ENCODE results near the gene PIP5K1B.
"Not testable (repeated sequence)": the region's sequence is repeated elsewhere in the genome, so short reads cannot be mapped to it uniquely, and the experiment has no call there.

The PIP5K1B gene

DNA sequence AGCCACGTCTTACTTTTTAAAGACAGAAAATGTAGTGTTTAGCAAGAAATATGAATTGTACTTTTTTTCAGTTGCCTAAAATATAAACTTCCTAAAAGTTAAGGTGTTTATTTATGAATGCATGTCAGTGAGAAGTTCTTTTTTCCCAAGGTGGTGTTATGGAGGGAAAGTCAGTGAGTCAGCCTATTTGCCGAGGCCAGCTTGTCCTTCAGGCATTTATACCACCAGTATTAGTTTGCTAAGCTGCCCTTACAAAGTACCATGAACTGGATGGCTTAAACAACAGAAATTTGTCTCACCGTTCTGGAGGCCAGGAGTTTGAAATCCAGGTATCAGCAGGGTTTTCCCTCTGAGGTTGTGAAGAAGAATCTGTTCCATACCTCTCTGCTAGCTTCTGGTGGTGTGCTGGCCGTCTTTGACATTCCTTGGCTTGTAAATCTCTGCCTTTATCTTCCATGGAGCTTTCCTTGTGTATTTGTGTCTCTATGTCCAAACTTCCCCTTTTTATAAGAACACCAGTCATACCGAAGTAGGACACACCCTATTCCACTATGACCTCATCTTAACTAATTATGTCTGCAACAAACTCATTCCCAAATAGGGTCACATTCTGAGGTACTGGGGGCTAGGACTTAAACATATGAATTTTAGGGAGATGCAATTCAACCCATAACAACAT, 270.5 kb downstream of the PIP5K1B start:
- H3K4me3 ChIP-seq (ENCODE audit: low read depth, low read length) = no peak overlapping the region

DNA sequence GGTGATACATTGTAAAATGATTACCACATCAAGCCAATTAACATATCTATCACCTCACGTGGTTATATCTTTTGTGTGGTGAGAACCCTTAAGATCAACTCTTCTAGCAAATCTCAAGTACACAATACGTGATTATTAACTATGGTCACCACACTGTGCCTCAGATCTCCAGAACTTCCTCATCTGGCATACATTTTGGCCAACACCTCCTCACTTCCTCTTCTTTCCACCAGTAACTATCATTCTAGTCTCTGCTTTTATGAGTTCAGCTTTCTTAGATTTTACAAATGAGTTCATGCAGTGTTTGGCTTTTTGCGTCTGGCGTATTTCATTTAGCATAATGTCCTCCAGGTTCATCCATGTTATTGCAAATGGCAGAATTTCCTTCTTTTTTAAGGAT, 273.0 kb downstream of the PIP5K1B start:
- no peak overlapping the region for H3K4me3 ChIP-seq (ENCODE audit: low read depth, low read length)

DNA sequence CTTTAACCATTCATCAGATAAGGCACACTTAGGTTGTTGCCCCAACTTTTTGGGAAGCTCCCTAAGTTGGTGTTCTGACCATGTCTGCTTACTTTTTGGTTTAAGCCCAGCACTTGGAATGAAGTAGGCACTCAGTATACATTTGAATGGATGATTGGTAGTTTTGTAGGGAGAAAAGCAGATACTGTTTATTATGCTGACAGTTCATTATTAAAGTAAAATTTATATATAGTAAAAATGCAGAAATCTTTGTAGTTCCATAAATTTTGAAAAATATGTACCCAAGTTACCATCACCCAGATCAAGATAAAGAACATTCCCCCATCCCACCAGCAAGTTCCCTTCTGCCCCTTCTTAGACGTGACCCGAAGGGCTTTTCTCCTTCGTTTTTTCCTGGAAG, 273.5 kb downstream of the PIP5K1B start:
- no peak overlapping the region for H3K4me3 ChIP-seq (ENCODE audit: low read depth, low read length)

DNA sequence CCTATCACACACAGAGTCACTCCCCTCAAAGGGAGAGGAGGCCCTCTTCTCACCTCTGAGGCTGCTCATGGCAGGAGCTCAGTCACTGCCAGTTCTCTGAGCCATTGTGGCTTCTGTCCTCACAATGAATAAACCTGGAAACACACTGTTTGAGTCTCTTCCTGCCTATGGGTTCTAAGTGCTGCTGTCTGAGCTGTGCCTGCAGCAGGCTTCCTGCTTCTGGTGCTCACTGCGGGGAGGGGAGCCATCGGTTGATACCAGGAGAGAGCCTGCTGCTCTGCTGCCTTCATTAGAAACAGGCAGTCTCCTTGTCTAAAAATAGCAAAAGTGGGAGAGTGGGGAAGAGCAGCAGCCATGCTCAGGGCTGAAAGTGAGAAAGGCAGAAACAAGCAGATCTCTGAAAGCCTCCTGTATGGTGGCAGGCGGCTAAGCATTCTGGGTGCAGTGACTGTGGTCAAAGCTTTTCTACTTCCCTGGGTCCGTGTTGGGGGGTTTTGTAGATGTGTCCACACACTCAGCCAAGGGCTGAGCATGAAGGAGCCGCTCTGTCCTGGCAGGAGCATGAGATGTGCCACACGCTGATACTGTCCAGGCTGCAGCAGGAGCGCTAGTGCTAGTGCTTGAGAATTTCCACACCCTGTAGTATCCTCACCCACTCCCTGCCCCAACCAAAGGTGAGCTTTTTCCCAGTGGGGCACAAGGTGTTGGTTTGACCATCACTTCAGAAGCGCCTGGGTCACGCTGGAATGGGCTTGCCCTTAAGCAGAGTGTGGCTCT, 274.7 kb downstream of the PIP5K1B start:
- no peak overlapping the region for H3K4me3 ChIP-seq (ENCODE audit: low read depth, low read length)

DNA sequence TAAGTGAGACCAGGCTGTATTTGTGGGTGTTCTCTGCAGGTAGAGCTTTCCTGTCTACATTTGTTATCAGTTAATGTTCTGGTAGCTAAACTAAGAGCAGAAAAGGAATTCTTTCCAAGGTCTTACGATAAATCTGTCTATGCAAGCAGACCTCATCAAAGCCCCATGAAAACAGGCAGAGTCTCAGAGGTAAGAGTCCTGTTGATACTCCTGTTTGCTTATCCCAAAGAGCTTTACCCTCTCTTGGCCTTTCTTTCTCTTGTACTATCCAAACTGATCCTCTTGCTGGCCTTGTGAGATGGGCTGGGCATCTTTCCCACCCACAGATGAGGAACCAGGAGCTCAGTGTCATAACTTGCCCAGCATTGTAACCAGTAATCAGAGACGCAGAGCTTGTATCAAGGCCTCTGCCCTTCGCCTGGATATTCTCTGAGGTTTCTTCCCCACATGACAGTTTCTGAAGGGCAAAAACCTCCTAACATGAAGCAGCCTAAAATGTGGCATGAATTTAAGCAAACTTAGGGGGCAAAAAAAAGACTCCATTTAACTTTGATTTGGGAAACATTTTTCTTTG, 275.4 kb downstream of the PIP5K1B start:
- no peak overlapping the region for H3K4me3 ChIP-seq (ENCODE audit: low read depth, low read length)

DNA sequence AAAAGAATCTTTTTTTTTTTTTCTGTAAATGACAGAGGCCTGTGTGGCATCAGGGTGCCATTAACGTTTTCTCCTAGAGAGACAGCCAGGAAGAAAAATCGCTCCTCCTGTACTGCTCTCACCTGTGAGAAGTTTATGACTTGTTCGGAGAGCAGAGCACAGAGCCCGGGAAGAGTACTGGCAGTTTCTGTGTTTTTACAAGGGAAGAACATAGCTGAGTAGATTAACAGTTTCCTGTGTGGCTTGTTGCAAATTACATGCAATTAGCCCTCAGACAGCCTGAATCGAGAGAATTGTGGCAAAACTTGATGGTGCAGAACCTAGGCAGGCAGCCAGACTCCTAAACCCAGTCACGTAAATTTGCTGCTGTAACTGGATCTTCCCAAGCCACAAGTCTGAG, 276.7 kb downstream of the PIP5K1B start:
- no peak overlapping the region for H3K4me3 ChIP-seq (ENCODE audit: low read depth, low read length)

DNA sequence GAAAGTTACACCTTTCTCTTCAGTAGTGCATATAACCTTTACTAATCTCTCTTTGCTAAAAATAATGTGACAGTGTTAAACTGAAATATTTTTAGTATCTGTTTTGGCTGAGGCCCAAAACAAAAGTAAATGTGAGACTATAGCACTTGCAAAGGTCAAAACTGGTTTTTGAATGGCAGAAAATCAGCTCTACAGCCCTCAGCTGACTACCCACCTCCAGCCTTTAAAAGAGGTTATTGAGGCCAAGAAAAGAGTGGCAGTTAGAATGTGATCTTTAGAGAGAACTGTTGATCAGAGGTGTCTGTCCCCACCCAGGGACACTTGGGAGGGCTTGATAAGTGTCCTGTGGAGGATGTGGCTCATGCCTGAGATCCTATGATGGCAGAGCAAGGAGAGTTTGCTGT, 278.0 kb downstream of the PIP5K1B start:
- no peak overlapping the region for H3K4me3 ChIP-seq (ENCODE audit: low read depth, low read length)

DNA sequence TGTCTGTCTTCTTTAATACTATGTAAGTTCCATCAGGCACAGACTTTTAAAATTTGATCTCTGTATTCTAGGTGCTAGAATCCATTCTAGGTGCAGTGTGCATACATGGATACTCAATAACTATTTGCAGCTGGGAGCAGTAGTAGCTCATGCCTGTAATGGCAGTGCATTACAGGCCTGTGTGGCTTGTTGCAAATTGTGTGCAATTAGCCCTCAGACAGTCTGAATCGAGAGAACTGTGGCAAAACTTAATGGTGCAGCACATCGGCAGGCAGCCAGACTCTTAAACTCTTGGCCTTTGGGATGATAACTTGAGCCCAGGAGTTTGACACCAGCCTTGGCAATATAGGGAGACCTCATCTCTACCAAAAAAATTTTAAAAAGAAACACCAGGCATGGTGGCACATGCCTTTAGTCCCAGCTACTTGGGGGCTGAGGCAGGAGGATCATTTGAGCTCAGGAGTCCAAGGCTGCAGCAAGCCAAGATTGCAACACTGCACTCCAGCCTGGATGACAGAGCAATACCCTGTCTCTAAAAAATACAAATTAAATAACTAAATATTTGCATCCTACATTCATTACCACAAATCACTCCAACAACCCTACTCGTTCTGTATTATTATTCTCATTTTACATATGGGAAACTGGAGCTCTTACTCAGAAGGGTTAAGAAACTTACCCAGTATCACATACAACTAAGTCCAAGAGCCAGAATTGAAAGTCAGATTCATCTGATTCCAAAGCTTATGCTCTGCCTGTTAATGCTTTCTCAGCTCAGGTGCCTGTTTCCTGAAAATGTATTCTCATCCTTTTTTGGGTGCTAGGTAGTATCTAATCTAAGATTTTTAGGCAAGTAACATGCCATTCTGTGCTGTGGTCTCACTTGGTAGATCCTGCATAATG, 278.7 kb downstream of the PIP5K1B start:
- no peak overlapping the region for H3K4me3 ChIP-seq (ENCODE audit: low read depth, low read length)

DNA sequence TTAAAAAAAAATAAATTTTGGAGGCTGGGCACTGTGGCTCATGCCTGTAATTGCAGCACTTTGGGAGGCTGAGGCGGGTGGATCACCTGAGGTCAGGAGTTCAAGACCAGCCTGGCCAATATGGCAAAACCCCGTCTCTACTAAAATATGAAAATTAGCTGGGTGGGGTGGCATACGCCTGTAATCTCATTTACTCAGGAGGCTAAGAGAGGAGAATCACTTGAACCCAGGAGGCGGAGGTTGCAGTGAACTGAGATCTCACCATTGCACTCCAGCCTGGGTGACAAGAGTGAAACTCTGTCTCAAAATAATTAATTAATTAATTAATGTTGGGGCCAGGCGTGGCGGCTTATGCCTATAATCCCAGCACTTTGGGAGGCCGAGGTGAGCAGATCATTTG, 281.9 kb downstream of the PIP5K1B start:
- not testable (repeated sequence) for H3K4me3 ChIP-seq (ENCODE audit: low read depth, low read length)

DNA sequence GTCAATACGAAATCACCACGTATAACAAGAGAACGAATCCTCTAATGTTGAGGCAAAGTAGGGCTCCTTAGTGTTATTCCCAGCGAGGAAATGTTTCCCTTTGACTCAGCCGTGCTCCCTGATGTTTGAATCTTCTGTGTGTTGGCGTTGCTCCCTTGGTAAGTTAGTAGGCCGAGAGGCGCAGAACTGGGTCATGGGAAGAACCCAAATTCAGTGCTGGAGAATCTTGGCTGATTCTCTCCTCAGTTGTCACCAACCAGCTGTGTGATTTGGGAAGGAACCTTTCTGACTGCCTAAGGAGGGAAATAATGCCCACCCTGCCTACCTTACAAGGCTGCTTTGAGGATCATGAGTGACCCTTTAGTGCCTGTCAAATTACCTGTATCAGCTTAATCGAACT, 286.4 kb downstream of the PIP5K1B start:
- no peak overlapping the region for H3K4me3 ChIP-seq (ENCODE audit: low read depth, low read length)

DNA sequence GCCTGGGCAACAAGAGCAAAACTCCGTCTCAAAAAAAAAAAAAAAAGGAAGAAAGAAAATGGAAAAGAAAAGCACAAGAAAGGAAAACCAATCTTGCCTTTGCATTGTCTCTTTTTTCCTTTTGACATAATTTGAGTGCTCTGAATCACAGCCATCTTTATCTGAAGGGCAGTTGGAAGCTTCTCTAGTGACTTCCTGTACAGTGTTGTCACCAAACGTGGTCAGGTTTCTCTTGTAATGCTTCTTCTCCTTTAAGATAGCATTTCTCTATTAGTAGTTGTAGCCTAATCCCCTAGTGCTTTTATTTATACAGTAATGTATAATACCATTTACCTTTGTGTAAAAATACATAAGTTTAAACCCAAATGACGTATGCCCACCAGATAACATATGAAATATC, 290.7 kb downstream of the PIP5K1B start:
- H3K4me3 ChIP-seq (ENCODE audit: low read depth, low read length) = no peak overlapping the region

DNA sequence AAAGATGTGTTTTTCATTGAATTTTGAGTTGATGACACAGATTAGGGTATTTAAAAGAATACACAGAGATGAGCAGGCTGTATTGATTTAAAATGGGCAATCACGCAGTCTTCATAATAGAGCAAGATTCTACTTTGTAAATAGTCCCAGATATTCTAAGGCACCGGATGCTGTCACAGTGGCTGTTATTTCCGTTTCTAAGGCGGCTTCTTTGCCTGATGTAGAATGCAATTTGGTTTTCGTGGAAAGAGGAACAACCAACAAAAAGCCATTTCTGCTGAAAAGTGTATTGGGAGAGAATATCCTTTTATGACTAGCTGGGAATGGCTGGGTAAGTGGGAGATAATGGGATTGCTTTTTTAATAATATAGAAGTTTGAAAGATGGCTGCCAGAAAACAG, 291.4 kb downstream of the PIP5K1B start:
- no peak overlapping the region for H3K4me3 ChIP-seq (ENCODE audit: low read depth, low read length)

DNA sequence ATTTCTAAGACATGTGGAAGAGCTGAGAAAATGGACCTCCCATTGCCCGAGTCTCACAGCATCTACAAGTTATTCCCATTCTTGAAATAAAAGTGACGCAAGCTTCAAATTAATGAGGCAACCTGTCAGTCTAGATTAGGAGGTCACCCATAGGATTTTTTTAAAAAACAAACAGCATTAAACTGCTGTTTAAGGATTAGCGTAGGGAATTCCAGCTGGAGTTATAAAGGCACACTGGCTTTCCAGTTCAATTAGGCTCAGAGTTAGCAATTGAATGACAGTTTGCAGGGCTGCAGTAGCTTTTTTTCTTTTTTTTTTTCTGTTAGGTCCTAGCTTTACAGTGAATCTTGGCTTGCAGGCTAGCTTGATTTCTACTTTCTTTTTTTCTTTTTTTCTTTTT, 292.6 kb downstream of the PIP5K1B start:
- H3K4me3 ChIP-seq (ENCODE audit: low read depth, low read length) = no peak overlapping the region

DNA sequence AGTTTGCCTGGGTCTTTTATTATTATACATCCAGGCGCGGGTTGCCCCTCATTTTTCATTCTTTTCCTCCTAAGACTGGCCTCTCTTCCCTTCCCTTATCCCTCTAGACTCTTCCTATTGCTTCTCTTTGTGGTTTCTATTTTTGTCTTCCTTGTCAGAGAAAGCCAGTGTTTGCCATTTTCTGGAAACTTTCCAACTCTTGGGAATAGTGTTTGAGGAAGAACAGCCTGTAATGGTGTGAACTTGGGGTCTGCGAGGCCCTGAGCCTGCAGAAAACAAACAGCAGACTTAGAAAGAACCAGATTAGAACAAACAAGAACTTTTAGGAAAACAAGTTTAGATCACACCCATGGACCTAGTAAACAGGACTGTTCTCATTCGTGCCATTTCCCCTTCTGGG, 293.3 kb downstream of the PIP5K1B start:
- H3K4me3 ChIP-seq (ENCODE audit: low read depth, low read length) = no peak overlapping the region

DNA sequence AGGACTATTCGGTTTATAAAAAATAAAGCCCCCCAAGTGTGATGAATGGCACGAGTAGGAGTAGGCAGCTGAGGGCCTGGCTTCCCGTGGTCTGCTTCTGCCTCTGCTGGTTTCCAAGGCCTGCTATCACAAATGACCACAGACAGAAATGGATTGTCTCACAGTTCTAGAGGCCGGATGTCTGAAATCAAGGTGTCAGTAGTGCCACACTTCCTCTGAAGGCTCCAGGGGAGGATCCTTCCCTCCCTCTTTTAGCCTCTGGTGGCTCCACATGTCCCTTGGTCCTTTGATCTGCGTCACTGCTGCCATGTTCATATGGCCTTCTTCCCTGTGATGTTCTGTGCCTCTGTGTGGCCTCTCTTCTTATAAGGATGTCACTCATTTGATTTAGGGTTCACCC, 293.8 kb downstream of the PIP5K1B start:
- H3K4me3 ChIP-seq (ENCODE audit: low read depth, low read length) = no peak overlapping the region

DNA sequence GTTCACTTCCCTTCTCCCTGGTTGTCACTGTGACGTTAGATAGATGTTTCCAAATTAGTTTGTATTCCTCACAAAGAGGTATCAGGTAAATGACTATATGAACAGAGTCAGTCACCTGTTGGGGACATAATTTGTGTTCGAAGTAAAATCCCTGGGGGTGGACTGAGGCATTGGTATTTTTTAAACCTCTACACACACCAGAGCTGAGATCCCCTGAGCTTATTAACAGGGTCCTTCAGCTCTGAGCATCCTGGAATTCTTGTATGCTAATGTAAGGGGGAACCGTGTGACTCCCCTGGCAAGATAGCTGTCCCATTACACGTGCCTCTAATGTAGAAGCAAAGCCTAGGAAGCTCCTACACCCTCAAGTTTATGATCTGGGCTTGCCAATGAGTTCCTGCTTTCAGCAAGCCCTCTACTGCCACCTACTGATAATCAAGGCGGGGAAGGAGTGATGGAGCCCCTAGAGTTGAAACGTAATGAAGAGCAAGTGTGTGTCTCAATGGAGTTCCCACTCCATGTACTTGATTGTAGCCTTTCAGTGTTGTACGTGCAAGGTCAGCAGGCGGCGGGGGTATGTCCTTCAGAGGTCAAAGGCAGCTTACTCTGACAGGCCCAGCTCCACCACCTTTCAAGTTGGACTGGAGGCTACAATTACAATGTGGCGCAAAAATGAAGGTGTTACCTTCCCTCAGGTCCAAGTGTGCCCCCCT, 294.5 kb downstream of the PIP5K1B start:
- H3K4me3 ChIP-seq (ENCODE audit: low read depth, low read length) = no peak overlapping the region

DNA sequence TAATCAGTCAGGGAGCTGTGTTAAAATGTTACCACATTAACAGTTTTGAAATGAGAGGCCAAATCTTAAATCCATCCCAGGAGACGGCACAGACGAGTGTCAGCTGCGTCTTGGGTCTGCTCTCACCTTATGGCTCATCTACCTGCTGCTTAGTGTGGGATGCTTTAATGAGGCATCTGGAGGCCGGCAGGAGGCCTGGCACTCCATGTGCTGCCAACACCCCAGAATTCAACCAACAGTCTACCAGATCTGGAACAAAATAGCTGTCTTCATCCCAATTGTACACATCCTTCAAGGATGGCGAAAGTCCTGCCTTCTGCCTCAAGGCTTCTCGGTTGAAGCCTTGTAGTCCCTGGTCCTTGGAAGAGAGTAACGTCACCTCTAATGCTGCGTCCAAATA, 296.9 kb downstream of the PIP5K1B start:
- no peak overlapping the region for H3K4me3 ChIP-seq (ENCODE audit: low read depth, low read length)

DNA sequence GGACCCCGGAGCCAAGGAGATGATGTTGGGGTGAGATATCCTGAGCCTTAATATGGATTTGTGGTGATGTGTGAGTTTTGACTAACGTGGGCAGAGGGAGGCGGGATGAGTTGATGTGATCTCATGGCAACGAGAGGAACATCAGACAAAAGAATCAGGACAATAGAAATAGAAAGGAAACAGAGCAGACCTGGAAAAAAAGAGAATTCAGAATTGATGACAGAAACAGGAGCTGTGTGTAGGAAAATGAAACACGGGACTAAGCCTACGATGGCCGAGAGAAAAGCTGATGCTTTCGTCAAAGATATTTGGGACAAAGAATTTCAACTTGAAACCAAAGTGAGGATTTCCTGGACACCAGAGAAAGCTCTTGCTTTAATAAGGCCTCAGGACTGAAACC, 298.0 kb downstream of the PIP5K1B start:
- H3K4me3 ChIP-seq (ENCODE audit: low read depth, low read length) = no peak overlapping the region

DNA sequence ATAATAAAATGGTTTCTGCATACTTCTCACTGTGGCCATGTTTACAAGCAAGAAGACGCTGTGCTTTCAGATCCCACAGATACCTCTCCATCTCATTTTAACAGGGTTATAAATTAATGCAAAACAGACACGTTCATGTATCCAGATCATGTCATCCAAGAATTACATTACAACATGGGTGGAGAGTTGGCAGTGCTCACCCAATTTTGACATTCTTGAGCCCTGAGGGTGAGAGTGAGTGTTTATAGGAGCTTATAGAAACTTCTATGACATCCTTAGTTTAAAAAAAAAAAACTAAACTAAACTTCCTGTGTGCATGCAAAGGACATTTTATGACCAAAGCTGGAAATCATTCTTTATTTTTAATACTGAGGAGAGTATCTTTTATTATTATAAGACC, 299.8 kb downstream of the PIP5K1B start:
- no peak overlapping the region for H3K4me3 ChIP-seq (ENCODE audit: low read depth, low read length)

DNA sequence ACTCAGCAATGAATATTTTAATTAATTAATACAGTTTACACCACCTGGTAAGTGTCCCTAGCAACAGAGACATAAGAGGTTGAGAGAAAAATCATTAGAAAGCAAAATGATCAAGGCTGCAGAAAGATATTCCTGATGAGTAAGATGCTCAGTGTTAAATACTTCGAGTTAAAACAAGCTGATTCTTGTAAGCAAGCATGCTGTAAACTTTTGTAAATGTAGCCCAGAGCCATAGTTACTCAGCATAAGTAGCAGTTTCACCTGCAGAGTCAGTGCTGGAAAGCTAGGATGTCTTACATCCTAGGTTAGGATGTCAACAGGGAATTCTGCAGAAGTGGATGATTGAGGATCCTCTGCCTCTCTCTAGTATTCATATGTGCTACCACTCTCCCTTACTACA, 304.7 kb downstream of the PIP5K1B start:
- H3K4me3 ChIP-seq (ENCODE audit: low read depth, low read length) = no peak overlapping the region
